ENCODE results near the gene RAD21L1. TPM values are rescaled to one million over a fixed set of nuclear protein-coding genes. Genes with fewer than 3 reads are reported as not detected.

Gene RAD21L1
- total RNA-seq, 4 donors from 2014 or later, result not detected

GRCh38 chr20:1197801-1198200, 28.0 kb upstream of the RAD21L1 start:
- Histone ChIP-seq H3K9me3 (peaks cover 0 to 5% (median 0%) of the 10 kb centered on the region in 4 donors), H3K36me3 (no peaks in the 10 kb centered on the region), H3K27ac (replicated peaks in 1 of 4) (no peak overlapping the region), H3K27me3 (peaks cover 0 to 8% (median 0%) of the 10 kb centered on the region in 4 donors), H3K4me3 (no peak overlapping the region), H3K4me1 (no peaks in the 10 kb centered on the region)
- no peak for DNase-seq (ENCODE audit: extremely low spot score)
- 80% methylated on average over 7 of the region's 7 CpGs for WGBS
- intact Hi-C loops (cut with DNase I), result no loop called here
- no peak for TF ChIP-seq CTCF (IDR thresholded peaks at IDR 0.05)
- TF ChIP-seq POLR2AphosphoS5 (IDR thresholded peaks at IDR 0.05), result no peak
- TF ChIP-seq EP300 (IDR thresholded peaks at IDR 0.05), result no peak

GRCh38 chr20:1198751-1199150, 27.1 kb upstream of the RAD21L1 start:
- Histone ChIP-seq H3K36me3 (no peaks in the 10 kb centered on the region), H3K9me3 (peaks cover 0 to 5% (median 0%) of the 10 kb centered on the region in 4 donors), H3K4me1 (no peaks in the 10 kb centered on the region), H3K27ac (replicated peaks in 1 of 4) (no peak overlapping the region), H3K27me3 (peaks cover 0 to 8% (median 0%) of the 10 kb centered on the region in 4 donors), H3K4me3 (no peak overlapping the region)
- 89% methylated on average over 5 of the region's 5 CpGs for WGBS
- DNase-seq (ENCODE audit: extremely low spot score), result no peak
- intact Hi-C loops (cut with DNase I), result no loop called here
- TF ChIP-seq POLR2A (IDR thresholded peaks at IDR 0.05; ENCODE audit: low read depth) (no peak), EP300 (IDR thresholded peaks at IDR 0.05) (no peak), CTCF (IDR thresholded peaks at IDR 0.05) (no peak), POLR2AphosphoS5 (IDR thresholded peaks at IDR 0.05) (no peak)

- 57% methylated on average over 7 of the region's 7 CpGs for WGBS
- Histone ChIP-seq H3K27me3 (peaks cover 0 to 8% (median 0%) of the 10 kb centered on the region in 4 donors), H3K9me3 (peaks cover 0 to 5% (median 0%) of the 10 kb centered on the region in 4 donors), H3K36me3 (no peaks in the 10 kb centered on the region), H3K4me3 (no peak overlapping the region), H3K27ac (replicated peaks in 1 of 4) (no peak overlapping the region), H3K4me1 (no peaks in the 10 kb centered on the region)
- no peak for DNase-seq (ENCODE audit: extremely low spot score)
- intact Hi-C loops (cut with DNase I), result no loop called here
- TF ChIP-seq CTCF (IDR thresholded peaks at IDR 0.05), result no peak
- no peak for TF ChIP-seq POLR2AphosphoS5 (IDR thresholded peaks at IDR 0.05)
- TF ChIP-seq EP300 (IDR thresholded peaks at IDR 0.05), result no peak
- TF ChIP-seq POLR2A (IDR thresholded peaks at IDR 0.05; ENCODE audit: low read depth), result no peak
Measured at GRCh38 chr20:1199212-1199873, 26.5 kb upstream of the RAD21L1 start.

GRCh38 chr20:1199964-1200363, 25.9 kb upstream of the RAD21L1 start:
- WGBS, result 100% methylated on average over 1 of the region's 1 CpG

More at GRCh38 chr20:1199964-1200363, 25.9 kb upstream of the RAD21L1 start:
- no peak for DNase-seq (ENCODE audit: extremely low spot score)
- Histone ChIP-seq H3K9me3 (peaks cover 0 to 5% (median 0%) of the 10 kb centered on the region in 4 donors), H3K36me3 (no peaks in the 10 kb centered on the region), H3K4me1 (no peaks in the 10 kb centered on the region), H3K27me3 (peaks cover 0 to 8% (median 0%) of the 10 kb centered on the region in 4 donors), H3K27ac (replicated peaks in 1 of 4) (no peak overlapping the region), H3K4me3 (no peak overlapping the region)
- intact Hi-C loops (cut with DNase I), result no loop called here
- TF ChIP-seq EP300 (IDR thresholded peaks at IDR 0.05), result no peak
- no peak for TF ChIP-seq POLR2AphosphoS5 (IDR thresholded peaks at IDR 0.05)
- no peak for TF ChIP-seq CTCF (IDR thresholded peaks at IDR 0.05)
- no peak for TF ChIP-seq POLR2A (IDR thresholded peaks at IDR 0.05; ENCODE audit: low read depth)

Data from esophagus muscularis mucosa (tissue), 4 donors.